GM18511 (cell line): Measurements from ENCODE around the gene CFAP20DC.
"Not testable (repeated sequence)": the region's sequence is repeated elsewhere in the genome, so short reads cannot be mapped to it uniquely, and the experiment has no call there.

Experiments used
- ATAC-seq: cut with Tn5 transposase; IDR thresholded peaks from one replicate; pipeline ENCODE4 v1.9.1; 2021; ENCODE audit warnings: mild to moderate bottlenecking, moderate library complexity; ENCODE audit not compliant: unreplicated experiment

Gene CFAP20DC

GRCh38 chr3:58751882-58752567, 297.8 kb downstream of the CFAP20DC start:
- ATAC-seq, result no peak

- no peak for ATAC-seq
Measured at GRCh38 chr3:58751235-58751634, 298.6 kb downstream of the CFAP20DC start.

- no peak for ATAC-seq
Measured at GRCh38 chr3:58749948-58750347, 299.9 kb downstream of the CFAP20DC start.

- no peak for ATAC-seq
Measured at GRCh38 chr3:58748024-58748423, 301.8 kb downstream of the CFAP20DC start.

GRCh38 chr3:58746758-58747157, 303.1 kb downstream of the CFAP20DC start:
- ATAC-seq, result no peak

- peak; percentile 82 for ATAC-seq
Measured at GRCh38 chr3:58743296-58743695, 306.5 kb downstream of the CFAP20DC start.

GRCh38 chr3:58742239-58742638, 307.6 kb downstream of the CFAP20DC start:
- no peak for ATAC-seq

GRCh38 chr3:58737644-58738043, 312.2 kb downstream of the CFAP20DC start:
- ATAC-seq, result no peak

GRCh38 chr3:58731673-58732072, 318.2 kb downstream of the CFAP20DC start:
- ATAC-seq, result no peak

- no peak for ATAC-seq
Measured at GRCh38 chr3:58728723-58729122, 321.1 kb downstream of the CFAP20DC start.

GRCh38 chr3:58725326-58725853, 324.4 kb downstream of the CFAP20DC start:
- no peak for ATAC-seq

- ATAC-seq, result no peak
Measured at GRCh38 chr3:58724336-58724735, 325.5 kb downstream of the CFAP20DC start.

- no peak for ATAC-seq
Measured at GRCh38 chr3:58723173-58723572, 326.7 kb downstream of the CFAP20DC start.

- ATAC-seq, result no peak
Measured at GRCh38 chr3:58722561-58722960, 327.3 kb downstream of the CFAP20DC start.

- ATAC-seq, result no peak
Measured at GRCh38 chr3:58720526-58720925, 329.3 kb downstream of the CFAP20DC start.

GRCh38 chr3:58719684-58720083, 330.1 kb downstream of the CFAP20DC start:
- no peak for ATAC-seq

- no peak for ATAC-seq
Measured at GRCh38 chr3:58713715-58714401, 336.0 kb downstream of the CFAP20DC start.

- ATAC-seq, result no peak
Measured at GRCh38 chr3:58711871-58712270, 338.0 kb downstream of the CFAP20DC start.

GRCh38 chr3:58708983-58709382, 340.8 kb downstream of the CFAP20DC start:
- not testable (repeated sequence) for ATAC-seq

GRCh38 chr3:58708116-58708791, 341.6 kb downstream of the CFAP20DC start:
- no peak for ATAC-seq

- no peak for ATAC-seq
Measured at GRCh38 chr3:58707390-58707930, 342.4 kb downstream of the CFAP20DC start.
